GM23338 (cell line): Measurements from ENCODE around the gene CARMIL1. TPM values are rescaled to one million over a fixed set of nuclear protein-coding genes. Genes with fewer than 3 reads are reported as not detected.

Experiments used
- ATAC-seq: fragments of 200-7000 bp; cut with Tn5 transposase; 3 replicates; pipeline ENCODE4 v1.9.1; 2020
- DNase-seq: peaks from one replicate; pipeline ENCODE4 v3.0.0-alpha.2; 2015; ENCODE audit warnings: low spot score
- H2AFZ ChIP-seq: fragments of 200-600 bp; sonication (generic); 2 replicates; pipeline ENCODE4 v1.8.0; 2016; ENCODE audit warnings: antibody characterized with exemption, mild to moderate bottlenecking, moderate library complexity
- H3F3A ChIP-seq: fragments of 200-600 bp; sonication (generic); replicated peaks from 2 replicates; pipeline ENCODE4 v1.8.0; 2017; ENCODE audit warnings: antibody characterized with exemption, mixed run types, low read depth
- H3K27ac ChIP-seq: fragments of 200-600 bp; sonication (generic); 2 replicates; pipeline ENCODE4 v1.6.1; 2016; ENCODE audit warnings: low read depth
- H3K27me3 ChIP-seq: fragments of 200-600 bp; sonication (generic); 2 replicates; pipeline ENCODE4 v1.8.0; 2016; ENCODE audit warnings: mild to moderate bottlenecking, mixed run types, moderate library complexity; ENCODE audit not compliant: insufficient read depth
- H3K36me3 ChIP-seq: fragments of 200-600 bp; sonication (generic); 2 replicates; pipeline ENCODE4 v1.8.0; 2016; ENCODE audit warnings: mild to moderate bottlenecking; ENCODE audit not compliant: insufficient read depth
- H3K4me1 ChIP-seq: fragments of 200-600 bp; sonication (generic); 2 replicates; pipeline ENCODE4 v1.8.0; 2016; ENCODE audit warnings: mild to moderate bottlenecking, moderate library complexity; ENCODE audit not compliant: insufficient read depth
- H3K4me2 ChIP-seq: fragments of 200-600 bp; sonication (generic); 2 replicates; pipeline ENCODE4 v1.7.1; 2017; ENCODE audit warnings: mixed run types
- H3K4me3 ChIP-seq: fragments of 200-600 bp; sonication (generic); 2 replicates; pipeline ENCODE4 v1.6.1; 2016; ENCODE audit warnings: mixed run types
- H3K79me2 ChIP-seq: fragments of 200-600 bp; sonication (generic); replicated peaks from 2 replicates; pipeline ENCODE4 v1.8.0; 2017; ENCODE audit warnings: mild to moderate bottlenecking; ENCODE audit not compliant: insufficient read depth
- H3K9me2 ChIP-seq: fragments of 200-600 bp; sonication (generic); 2 replicates; pipeline ENCODE4 v1.8.0; 2017; ENCODE audit not compliant: insufficient read depth
- H4K20me1 ChIP-seq: fragments of 200-600 bp; sonication (generic); replicated peaks from 2 replicates; pipeline ENCODE4 v1.8.0; 2017; ENCODE audit warnings: mild to moderate bottlenecking; ENCODE audit not compliant: insufficient read depth
- H3K27ac Mint-ChIP-seq: 2 replicates; pipeline ENCODE4 v1.8.0; 2020; ENCODE audit warnings: inconsistent platforms, mild to moderate bottlenecking, moderate library complexity, mixed read lengths
- H3K27me3 Mint-ChIP-seq: 3 replicates; pipeline ENCODE4 v1.8.0; 2022; ENCODE audit warnings: low read depth, mild to moderate bottlenecking, moderate library complexity, mixed read lengths, inconsistent platforms; ENCODE audit not compliant: insufficient read depth, poor library complexity
- H3K36me3 Mint-ChIP-seq: 3 replicates; pipeline ENCODE4 v1.8.0; 2021; ENCODE audit warnings: low read depth, mild to moderate bottlenecking, inconsistent platforms, moderate library complexity, mixed read lengths
- H3K4me1 Mint-ChIP-seq: 3 replicates; pipeline ENCODE4 v1.8.0; 2020; ENCODE audit warnings: mild to moderate bottlenecking, inconsistent platforms, mixed read lengths
- H3K4me3 Mint-ChIP-seq: 3 replicates; pipeline ENCODE4 v1.8.0; 2021; ENCODE audit warnings: moderate library complexity, mild to moderate bottlenecking, inconsistent platforms, mixed read lengths
- H3K9me3 Mint-ChIP-seq: 3 replicates; pipeline ENCODE4 v1.8.0; 2020; ENCODE audit warnings: moderate library complexity, mild to moderate bottlenecking, inconsistent platforms, mixed read lengths
- CREB1 ChIP-seq: fragments of 250-450 bp; sonication (Bioruptor Pico); IDR thresholded peaks from 2 replicates; pipeline ENCODE4 v1.5.0; 2020; ENCODE audit warnings: low read depth, mild to moderate bottlenecking, moderate library complexity
- EZH2 ChIP-seq: fragments of 200-600 bp; sonication (generic); IDR thresholded peaks from one replicate; pipeline ENCODE4 v1.8.0; 2017; ENCODE audit warnings: antibody characterized with exemption, mild to moderate bottlenecking, low read depth; ENCODE audit not compliant: unreplicated experiment
- EZH2phosphoT487 ChIP-seq: fragments of 200-600 bp; sonication (generic); IDR thresholded peaks from one replicate; pipeline ENCODE4 v1.8.1; 2018; ENCODE audit warnings: antibody characterized with exemption; ENCODE audit not compliant: unreplicated experiment
- JUNB ChIP-seq: IDR thresholded peaks from one replicate; pipeline ENCODE4 v1.6.1; 2016; ENCODE audit warnings: antibody characterized with exemption; ENCODE audit not compliant: unreplicated experiment
- NANOG ChIP-seq: IDR thresholded peaks from 2 replicates; pipeline ENCODE4 v1.6.1; 2016; ENCODE audit warnings: antibody characterized with exemption, borderline replicate concordance
- POLR2AphosphoS5 ChIP-seq: IDR thresholded peaks from 2 replicates; pipeline ENCODE4 v1.6.1; 2016; ENCODE audit warnings: antibody characterized with exemption, low read depth
- STAT1 ChIP-seq: IDR thresholded peaks from one replicate; pipeline ENCODE4 v1.6.1; 2016; ENCODE audit warnings: antibody characterized with exemption; ENCODE audit not compliant: unreplicated experiment
- ZNF114 ChIP-seq: fragments of 250-450 bp; sonication (Bioruptor Pico); IDR thresholded peaks from 2 replicates; pipeline ENCODE4 v1.5.0; 2020; ENCODE audit warnings: mild to moderate bottlenecking, moderate library complexity
- ZNF331 ChIP-seq: fragments of 250-450 bp; sonication (Bioruptor Pico); IDR thresholded peaks from 2 replicates; pipeline ENCODE4 v1.5.0; 2020; ENCODE audit warnings: low read depth, mild to moderate bottlenecking, moderate library complexity
- polyA plus RNA-seq: library from polyadenylated mRNA; unstranded; fragments of >200 nt; fragmentation: Nextera tagmentation; extraction: Ambion mirVana; gene quantifications from 2 replicates; pipeline ENCODE4 v1.2.1, GENCODE V29; 2016
- total RNA-seq: library from RNA; depleted of rRNA; stranded (reverse); fragments of >200 nt; shearing (Covaris generic); gene quantifications from 2 replicates; pipeline ENCODE4 v1.2.3, GENCODE V29; 2014
- TF ChIP-seq, protein P1 (sequence below): fragments of 250-450 bp; sonication (Bioruptor Pico); IDR thresholded peaks from 2 replicates; pipeline ENCODE4 v1.5.0; 2020; ENCODE audit warnings: mild to moderate bottlenecking, moderate library complexity
- TF ChIP-seq, protein P2 (sequence below): IDR thresholded peaks from one replicate; pipeline ENCODE4 v1.6.1; 2018; ENCODE audit warnings: antibody characterized with exemption; ENCODE audit not compliant: unreplicated experiment
- TF ChIP-seq, protein P3 (sequence below): IDR thresholded peaks from 2 replicates; pipeline ENCODE4 v1.6.1; 2016; ENCODE audit warnings: antibody characterized with exemption
- TF ChIP-seq, protein P4 (sequence below), 2 experiments: fragments of 200-600 bp in 1 of 2; sonication (generic) in 1 of 2; conservative IDR thresholded peaks; 2 replicates each; pipeline versions ENCODE4 v1.5.1 to v1.6.1; 2016 to 2017; ENCODE audit warnings: antibody characterized with exemption in 2 of 2, low read depth in 2 of 2, mild to moderate bottlenecking in 2 of 2, moderate library complexity in 1 of 2

The CARMIL1 gene
- total and polyA plus RNA-seq, 2 experiments from 2014 or later, result 43.2 to 66.9 TPM

DNA sequence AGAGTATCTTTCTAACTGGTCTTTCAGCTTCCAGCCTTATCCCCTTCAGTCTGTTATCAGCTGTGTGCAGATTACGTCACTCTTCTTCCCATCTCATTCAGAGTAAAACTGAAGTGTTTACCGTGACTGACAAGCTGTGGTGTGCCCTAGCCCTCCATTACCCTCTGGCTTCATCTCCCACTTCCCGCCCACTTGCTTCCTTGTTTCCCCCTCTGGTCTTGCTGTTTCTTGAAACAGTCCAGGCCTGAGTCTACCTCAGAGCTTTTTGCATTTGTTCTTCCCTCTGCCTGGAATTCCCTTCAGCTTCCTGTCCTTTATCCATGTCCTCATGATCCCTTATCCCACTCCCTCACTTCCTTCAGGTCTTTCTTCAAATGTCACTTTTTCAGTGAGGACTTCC is 66.9 kb downstream of the CARMIL1 start:
- no peaks in the 10 kb centered on the region for H3K36me3 ChIP-seq
- TF ChIP-seq, protein P1, sequence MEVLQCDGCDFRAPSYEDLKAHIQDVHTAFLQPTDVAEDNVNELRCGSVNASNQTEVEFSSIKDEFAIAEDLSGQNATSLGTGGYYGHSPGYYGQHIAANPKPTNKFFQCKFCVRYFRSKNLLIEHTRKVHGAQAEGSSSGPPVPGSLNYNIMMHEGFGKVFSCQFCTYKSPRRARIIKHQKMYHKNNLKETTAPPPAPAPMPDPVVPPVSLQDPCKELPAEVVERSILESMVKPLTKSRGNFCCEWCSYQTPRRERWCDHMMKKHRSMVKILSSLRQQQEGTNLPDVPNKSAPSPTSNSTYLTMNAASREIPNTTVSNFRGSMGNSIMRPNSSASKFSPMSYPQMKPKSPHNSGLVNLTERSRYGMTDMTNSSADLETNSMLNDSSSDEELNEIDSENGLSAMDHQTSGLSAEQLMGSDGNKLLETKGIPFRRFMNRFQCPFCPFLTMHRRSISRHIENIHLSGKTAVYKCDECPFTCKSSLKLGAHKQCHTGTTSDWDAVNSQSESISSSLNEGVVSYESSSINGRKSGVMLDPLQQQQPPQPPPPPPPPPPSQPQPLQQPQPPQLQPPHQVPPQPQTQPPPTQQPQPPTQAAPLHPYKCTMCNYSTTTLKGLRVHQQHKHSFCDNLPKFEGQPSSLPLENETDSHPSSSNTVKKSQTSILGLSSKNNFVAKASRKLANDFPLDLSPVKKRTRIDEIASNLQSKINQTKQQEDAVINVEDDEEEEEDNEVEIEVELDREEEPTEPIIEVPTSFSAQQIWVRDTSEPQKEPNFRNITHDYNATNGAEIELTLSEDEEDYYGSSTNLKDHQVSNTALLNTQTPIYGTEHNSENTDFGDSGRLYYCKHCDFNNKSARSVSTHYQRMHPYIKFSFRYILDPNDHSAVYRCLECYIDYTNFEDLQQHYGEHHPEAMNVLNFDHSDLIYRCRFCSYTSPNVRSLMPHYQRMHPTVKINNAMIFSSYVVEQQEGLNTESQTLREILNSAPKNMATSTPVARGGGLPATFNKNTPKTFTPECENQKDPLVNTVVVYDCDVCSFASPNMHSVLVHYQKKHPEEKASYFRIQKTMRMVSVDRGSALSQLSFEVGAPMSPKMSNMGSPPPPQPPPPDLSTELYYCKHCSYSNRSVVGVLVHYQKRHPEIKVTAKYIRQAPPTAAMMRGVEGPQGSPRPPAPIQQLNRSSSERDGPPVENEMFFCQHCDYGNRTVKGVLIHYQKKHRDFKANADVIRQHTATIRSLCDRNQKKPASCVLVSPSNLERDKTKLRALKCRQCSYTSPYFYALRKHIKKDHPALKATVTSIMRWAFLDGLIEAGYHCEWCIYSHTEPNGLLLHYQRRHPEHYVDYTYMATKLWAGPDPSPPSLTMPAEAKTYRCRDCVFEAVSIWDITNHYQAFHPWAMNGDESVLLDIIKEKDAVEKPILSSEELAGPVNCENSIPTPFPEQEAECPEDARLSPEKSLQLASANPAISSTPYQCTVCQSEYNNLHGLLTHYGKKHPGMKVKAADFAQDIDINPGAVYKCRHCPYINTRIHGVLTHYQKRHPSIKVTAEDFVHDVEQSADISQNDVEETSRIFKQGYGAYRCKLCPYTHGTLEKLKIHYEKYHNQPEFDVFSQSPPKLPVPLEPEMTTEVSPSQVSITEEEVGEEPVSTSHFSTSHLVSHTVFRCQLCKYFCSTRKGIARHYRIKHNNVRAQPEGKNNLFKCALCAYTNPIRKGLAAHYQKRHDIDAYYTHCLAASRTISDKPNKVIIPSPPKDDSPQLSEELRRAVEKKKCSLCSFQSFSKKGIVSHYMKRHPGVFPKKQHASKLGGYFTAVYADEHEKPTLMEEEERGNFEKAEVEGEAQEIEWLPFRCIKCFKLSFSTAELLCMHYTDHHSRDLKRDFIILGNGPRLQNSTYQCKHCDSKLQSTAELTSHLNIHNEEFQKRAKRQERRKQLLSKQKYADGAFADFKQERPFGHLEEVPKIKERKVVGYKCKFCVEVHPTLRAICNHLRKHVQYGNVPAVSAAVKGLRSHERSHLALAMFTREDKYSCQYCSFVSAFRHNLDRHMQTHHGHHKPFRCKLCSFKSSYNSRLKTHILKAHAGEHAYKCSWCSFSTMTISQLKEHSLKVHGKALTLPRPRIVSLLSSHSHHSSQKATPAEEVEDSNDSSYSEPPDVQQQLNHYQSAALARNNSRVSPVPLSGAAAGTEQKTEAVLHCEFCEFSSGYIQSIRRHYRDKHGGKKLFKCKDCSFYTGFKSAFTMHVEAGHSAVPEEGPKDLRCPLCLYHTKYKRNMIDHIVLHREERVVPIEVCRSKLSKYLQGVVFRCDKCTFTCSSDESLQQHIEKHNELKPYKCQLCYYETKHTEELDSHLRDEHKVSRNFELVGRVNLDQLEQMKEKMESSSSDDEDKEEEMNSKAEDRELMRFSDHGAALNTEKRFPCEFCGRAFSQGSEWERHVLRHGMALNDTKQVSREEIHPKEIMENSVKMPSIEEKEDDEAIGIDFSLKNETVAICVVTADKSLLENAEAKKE (CRISPR knock-in tag), result no peak
- no peak for TF ChIP-seq ZNF331 (CRISPR knock-in tag)
- TF ChIP-seq, protein P2, sequence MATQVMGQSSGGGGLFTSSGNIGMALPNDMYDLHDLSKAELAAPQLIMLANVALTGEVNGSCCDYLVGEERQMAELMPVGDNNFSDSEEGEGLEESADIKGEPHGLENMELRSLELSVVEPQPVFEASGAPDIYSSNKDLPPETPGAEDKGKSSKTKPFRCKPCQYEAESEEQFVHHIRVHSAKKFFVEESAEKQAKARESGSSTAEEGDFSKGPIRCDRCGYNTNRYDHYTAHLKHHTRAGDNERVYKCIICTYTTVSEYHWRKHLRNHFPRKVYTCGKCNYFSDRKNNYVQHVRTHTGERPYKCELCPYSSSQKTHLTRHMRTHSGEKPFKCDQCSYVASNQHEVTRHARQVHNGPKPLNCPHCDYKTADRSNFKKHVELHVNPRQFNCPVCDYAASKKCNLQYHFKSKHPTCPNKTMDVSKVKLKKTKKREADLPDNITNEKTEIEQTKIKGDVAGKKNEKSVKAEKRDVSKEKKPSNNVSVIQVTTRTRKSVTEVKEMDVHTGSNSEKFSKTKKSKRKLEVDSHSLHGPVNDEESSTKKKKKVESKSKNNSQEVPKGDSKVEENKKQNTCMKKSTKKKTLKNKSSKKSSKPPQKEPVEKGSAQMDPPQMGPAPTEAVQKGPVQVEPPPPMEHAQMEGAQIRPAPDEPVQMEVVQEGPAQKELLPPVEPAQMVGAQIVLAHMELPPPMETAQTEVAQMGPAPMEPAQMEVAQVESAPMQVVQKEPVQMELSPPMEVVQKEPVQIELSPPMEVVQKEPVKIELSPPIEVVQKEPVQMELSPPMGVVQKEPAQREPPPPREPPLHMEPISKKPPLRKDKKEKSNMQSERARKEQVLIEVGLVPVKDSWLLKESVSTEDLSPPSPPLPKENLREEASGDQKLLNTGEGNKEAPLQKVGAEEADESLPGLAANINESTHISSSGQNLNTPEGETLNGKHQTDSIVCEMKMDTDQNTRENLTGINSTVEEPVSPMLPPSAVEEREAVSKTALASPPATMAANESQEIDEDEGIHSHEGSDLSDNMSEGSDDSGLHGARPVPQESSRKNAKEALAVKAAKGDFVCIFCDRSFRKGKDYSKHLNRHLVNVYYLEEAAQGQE, result no peak
- TF ChIP-seq, protein P3, sequence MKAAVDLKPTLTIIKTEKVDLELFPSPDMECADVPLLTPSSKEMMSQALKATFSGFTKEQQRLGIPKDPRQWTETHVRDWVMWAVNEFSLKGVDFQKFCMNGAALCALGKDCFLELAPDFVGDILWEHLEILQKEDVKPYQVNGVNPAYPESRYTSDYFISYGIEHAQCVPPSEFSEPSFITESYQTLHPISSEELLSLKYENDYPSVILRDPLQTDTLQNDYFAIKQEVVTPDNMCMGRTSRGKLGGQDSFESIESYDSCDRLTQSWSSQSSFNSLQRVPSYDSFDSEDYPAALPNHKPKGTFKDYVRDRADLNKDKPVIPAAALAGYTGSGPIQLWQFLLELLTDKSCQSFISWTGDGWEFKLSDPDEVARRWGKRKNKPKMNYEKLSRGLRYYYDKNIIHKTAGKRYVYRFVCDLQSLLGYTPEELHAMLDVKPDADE, result no peak
- no peak for TF ChIP-seq CREB1 (CRISPR knock-in tag)
- TF ChIP-seq ZNF114 (CRISPR knock-in tag), result no peak
- no peak for TF ChIP-seq EZH2
- TF ChIP-seq STAT1, result no peak
- TF ChIP-seq EZH2phosphoT487, result no peak
- TF ChIP-seq, protein P4, sequence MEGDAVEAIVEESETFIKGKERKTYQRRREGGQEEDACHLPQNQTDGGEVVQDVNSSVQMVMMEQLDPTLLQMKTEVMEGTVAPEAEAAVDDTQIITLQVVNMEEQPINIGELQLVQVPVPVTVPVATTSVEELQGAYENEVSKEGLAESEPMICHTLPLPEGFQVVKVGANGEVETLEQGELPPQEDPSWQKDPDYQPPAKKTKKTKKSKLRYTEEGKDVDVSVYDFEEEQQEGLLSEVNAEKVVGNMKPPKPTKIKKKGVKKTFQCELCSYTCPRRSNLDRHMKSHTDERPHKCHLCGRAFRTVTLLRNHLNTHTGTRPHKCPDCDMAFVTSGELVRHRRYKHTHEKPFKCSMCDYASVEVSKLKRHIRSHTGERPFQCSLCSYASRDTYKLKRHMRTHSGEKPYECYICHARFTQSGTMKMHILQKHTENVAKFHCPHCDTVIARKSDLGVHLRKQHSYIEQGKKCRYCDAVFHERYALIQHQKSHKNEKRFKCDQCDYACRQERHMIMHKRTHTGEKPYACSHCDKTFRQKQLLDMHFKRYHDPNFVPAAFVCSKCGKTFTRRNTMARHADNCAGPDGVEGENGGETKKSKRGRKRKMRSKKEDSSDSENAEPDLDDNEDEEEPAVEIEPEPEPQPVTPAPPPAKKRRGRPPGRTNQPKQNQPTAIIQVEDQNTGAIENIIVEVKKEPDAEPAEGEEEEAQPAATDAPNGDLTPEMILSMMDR (conservative IDR thresholded peaks at IDR 0.05; ENCODE audit: low read depth in 2 of 2), result no peak
- no peak for TF ChIP-seq NANOG
- TF ChIP-seq JUNB, result no peak
- no peak for TF ChIP-seq POLR2AphosphoS5
- H2AFZ ChIP-seq, result no peak overlapping the region
- Mint-ChIP-seq H3K36me3 (peaks cover 2% of the 10 kb centered on the region; the same call in 1 of the 3 replicates), H3K4me3 (no peak overlapping the region), H3K9me3 (peaks cover 2% of the 10 kb centered on the region; the same call in 1 of the 3 replicates), H3K4me1 (peaks cover 17% of the 10 kb centered on the region), H3K27ac (no peak overlapping the region), H3K27me3 (peaks cover 1% of the 10 kb centered on the region)
- peaks cover 9% of the 10 kb centered on the region; the same call in 1 of the 2 replicates for H3K9me2 ChIP-seq
- peaks cover 35% of the 10 kb centered on the region for H3K4me1 ChIP-seq
- 0 out of 2 replicates have a peak, but pooled peaks cover 7% of the 10 kb centered on the region for H4K20me1 ChIP-seq
- H3K27ac ChIP-seq, result 0 out of 2 replicates have a peak overlapping the region, but pooled peaks have one; percentile 28
- DNase-seq (peak; percentile 30), ATAC-seq (no peak)
- no peak overlapping the region for H3K4me3 ChIP-seq
- H3F3A ChIP-seq, result no peaks in the 10 kb centered on the region
- peaks cover 83% of the 10 kb centered on the region for H3K79me2 ChIP-seq
- no peaks in the 10 kb centered on the region for H3K27me3 ChIP-seq
- H3K4me2 ChIP-seq, result no peak overlapping the region; the same call in 1 of the 2 replicates
